ENCODE data around the gene CUTA. TPM values are rescaled to one million over a fixed set of nuclear protein-coding genes. Genes with fewer than 3 reads are reported as not detected.

CUTA gene
- total RNA-seq, 3 donors from 2014 or later (not counting 1 experiment from before 2014, with no cell fraction given), result 166 to 186 (median 184) TPM

DNA sequence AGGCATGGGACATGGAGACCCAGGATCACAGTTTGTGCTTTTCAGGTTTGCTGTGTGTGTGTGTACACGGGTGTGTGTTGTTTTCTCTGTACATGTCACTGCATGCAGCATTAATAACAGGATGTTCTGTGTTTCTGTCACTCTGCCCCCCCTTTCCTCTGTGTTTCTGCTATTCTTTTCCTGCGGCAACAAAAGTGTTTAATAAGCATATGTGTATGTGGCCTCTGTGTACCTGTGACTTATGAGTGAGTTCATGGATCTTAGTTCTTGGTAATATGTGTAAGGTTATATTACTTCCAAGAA, 11.8 kb upstream of the CUTA start:
- Mint-ChIP-seq H3K4me3 (peak overlapping the region; percentile 91), H3K36me3 (no peaks in the 10 kb centered on the region), H3K27ac (peak overlapping the region; percentile 88 to 92), H3K4me1 (peaks cover 68 to 87% of the 10 kb centered on the region in 2 donors), H3K9me3 (no peaks in the 10 kb centered on the region), H3K27me3 (ENCODE audit: low read depth in 2 of 2) (no peaks in the 10 kb centered on the region)
- H3K27me3 ChIP-seq (ENCODE audit: control insufficient read depth, insufficient read depth, low read length), result no peaks in the 10 kb centered on the region
- peaks cover 78% of the 10 kb centered on the region for H3K4me1 ChIP-seq (ENCODE audit: control insufficient read depth, insufficient read depth, low read length)
- TF ChIP-seq, protein P1, sequence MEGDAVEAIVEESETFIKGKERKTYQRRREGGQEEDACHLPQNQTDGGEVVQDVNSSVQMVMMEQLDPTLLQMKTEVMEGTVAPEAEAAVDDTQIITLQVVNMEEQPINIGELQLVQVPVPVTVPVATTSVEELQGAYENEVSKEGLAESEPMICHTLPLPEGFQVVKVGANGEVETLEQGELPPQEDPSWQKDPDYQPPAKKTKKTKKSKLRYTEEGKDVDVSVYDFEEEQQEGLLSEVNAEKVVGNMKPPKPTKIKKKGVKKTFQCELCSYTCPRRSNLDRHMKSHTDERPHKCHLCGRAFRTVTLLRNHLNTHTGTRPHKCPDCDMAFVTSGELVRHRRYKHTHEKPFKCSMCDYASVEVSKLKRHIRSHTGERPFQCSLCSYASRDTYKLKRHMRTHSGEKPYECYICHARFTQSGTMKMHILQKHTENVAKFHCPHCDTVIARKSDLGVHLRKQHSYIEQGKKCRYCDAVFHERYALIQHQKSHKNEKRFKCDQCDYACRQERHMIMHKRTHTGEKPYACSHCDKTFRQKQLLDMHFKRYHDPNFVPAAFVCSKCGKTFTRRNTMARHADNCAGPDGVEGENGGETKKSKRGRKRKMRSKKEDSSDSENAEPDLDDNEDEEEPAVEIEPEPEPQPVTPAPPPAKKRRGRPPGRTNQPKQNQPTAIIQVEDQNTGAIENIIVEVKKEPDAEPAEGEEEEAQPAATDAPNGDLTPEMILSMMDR (IDR thresholded peaks at IDR 0.05), result no peak
- intact Hi-C loops (cut with micrococcal nuclease), result loop anchor here (2.0 kb wide), 1 partner anchor 25 kb away; the partner anchor contains the start of gene ZBTB9
- no peaks in the 10 kb centered on the region for H3K36me3 ChIP-seq (ENCODE audit: control insufficient read depth, insufficient read depth, low read length)
- H3K4me3 ChIP-seq (ENCODE audit: low read length), result no peak overlapping the region
- 15% methylated on average over 1 of the region's 2 CpGs for WGBS (ENCODE audit: insufficient coverage)
- no peak for ATAC-seq
- DNase-seq, result peak in 1 of 2 donors; percentile 65
- peak overlapping the region; percentile 73 for H3K27ac ChIP-seq (ENCODE audit: low read length)
- no peaks in the 10 kb centered on the region for H3K9me3 ChIP-seq (ENCODE audit: control insufficient read depth, insufficient read depth, low read length)

DNA sequence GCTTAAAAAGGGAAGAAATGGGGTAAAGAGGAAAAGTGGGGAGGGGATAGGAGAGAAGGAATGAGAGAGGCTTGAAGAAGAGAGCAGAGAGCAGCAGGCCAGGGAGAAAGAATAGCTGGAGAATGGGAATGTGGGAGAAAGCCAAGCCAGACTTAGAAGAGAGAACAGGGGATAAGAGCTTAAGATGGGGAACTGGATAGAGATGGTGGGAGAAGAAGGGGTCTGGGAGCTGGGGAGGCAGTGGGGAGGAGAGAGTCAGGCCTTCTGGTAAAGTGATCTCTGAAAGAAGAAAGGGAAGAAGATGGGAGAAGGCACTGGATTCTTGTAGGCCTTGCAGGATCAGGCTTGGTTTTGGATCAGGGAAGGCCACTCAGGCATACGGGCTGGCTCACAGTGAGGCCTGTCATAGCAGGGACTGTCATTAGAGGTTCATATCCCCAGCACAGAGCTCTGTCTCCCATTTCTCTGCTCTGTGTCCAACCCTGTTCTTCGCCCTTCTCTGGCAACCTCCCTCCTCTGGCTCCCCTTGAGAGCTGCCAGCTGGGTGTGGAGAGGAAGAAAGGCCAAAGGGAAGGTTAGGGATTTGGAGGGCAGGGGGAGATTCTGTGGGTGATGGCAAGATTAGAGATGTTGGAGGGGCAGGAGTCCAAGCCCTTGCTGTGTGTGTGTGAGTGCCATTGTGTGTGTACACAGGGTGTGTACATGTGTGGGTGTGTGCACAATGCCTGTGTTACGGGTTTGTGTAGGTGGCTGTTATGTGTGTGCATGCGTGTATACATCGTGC, 11.3 kb upstream of the CUTA start:
- ATAC-seq, result no peak

DNA sequence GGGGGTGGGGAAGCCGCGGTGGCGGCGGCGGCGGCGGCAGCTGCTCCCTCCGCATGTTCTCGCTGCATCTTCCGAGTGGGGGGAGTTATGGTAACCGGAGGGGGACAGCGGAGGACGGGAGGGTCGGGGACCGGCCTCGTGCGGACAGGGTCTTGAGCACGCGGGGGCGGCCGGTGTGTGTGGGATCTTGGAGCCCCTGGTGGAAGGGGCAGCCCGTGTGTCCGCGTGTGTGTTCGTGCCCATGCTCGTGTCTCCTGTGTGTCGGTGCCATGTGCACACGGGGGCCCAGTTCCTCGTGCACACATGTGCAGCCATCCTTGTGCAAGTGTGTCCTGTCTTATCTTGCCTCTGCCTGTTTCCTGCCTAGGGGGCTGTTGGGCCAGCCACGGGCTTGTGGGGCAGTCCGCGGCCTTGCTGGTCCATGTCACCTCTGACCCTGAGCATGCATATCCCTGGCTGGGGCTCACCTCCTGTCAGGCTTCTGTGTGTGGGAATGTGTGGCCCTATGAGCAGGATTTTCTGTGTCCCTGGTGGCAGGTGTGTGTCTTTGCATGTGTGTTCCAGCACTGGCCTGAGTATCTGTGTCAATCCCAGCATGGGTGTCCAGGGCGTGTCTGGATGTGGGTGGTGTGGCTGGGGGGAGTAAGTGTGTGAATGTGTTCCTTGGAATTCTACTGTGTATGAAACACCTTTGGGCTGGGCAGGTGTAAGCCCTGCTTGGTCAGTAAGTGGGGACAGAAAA, 10.5 kb upstream of the CUTA start:
- peak overlapping the region; percentile 41 for H3K4me3 ChIP-seq (ENCODE audit: low read length)
- Mint-ChIP-seq H3K4me1 (peaks cover 77 to 93% of the 10 kb centered on the region in 2 donors), H3K27me3 (ENCODE audit: low read depth in 2 of 2) (no peaks in the 10 kb centered on the region), H3K4me3 (peak overlapping the region; percentile 91), H3K36me3 (no peaks in the 10 kb centered on the region), H3K27ac (peak overlapping the region; percentile 88 to 92), H3K9me3 (no peaks in the 10 kb centered on the region)
- peak; percentile 31 to 65 for DNase-seq
- H3K36me3 ChIP-seq (ENCODE audit: control insufficient read depth, insufficient read depth, low read length), result no peaks in the 10 kb centered on the region
- TF ChIP-seq, protein P1 (IDR thresholded peaks at IDR 0.05), result peak; percentile 33
- H3K4me1 ChIP-seq (ENCODE audit: control insufficient read depth, insufficient read depth, low read length), result peaks cover 82% of the 10 kb centered on the region
- no peak for ATAC-seq
- no peaks in the 10 kb centered on the region for H3K27me3 ChIP-seq (ENCODE audit: control insufficient read depth, insufficient read depth, low read length)
- peak overlapping the region; percentile 73 for H3K27ac ChIP-seq (ENCODE audit: low read length)
- 6% methylated on average over 32 of the region's 33 CpGs for WGBS (ENCODE audit: insufficient coverage)
- no peaks in the 10 kb centered on the region for H3K9me3 ChIP-seq (ENCODE audit: control insufficient read depth, insufficient read depth, low read length)
- intact Hi-C loops (cut with micrococcal nuclease), result loop anchor here (2.0 kb wide), 1 partner anchor 26 kb away; the partner anchor contains the start of gene ZBTB9

More for the DNA sequence above, 11.3 kb upstream of the CUTA start:
- Histone ChIP-seq H3K27ac (ENCODE audit: low read length) (peak overlapping the region; percentile 73), H3K4me1 (ENCODE audit: control insufficient read depth, insufficient read depth, low read length) (peaks cover 82% of the 10 kb centered on the region), H3K4me3 (ENCODE audit: low read length) (no peak overlapping the region), H3K27me3 (ENCODE audit: control insufficient read depth, insufficient read depth, low read length) (no peaks in the 10 kb centered on the region), H3K9me3 (ENCODE audit: control insufficient read depth, insufficient read depth, low read length) (no peaks in the 10 kb centered on the region), H3K36me3 (ENCODE audit: control insufficient read depth, insufficient read depth, low read length) (no peaks in the 10 kb centered on the region)
- Mint-ChIP-seq H3K27me3 (ENCODE audit: low read depth in 2 of 2) (no peaks in the 10 kb centered on the region), H3K4me3 (peak overlapping the region; percentile 91), H3K4me1 (peaks cover 74 to 92% of the 10 kb centered on the region in 2 donors), H3K36me3 (no peaks in the 10 kb centered on the region), H3K27ac (peak overlapping the region; percentile 88 to 92), H3K9me3 (no peaks in the 10 kb centered on the region)
- DNase-seq, result peak in 1 of 2 donors; percentile 33
- intact Hi-C loops (cut with micrococcal nuclease), result loop anchor here (2.0 kb wide), 1 partner anchor 26 kb away; the partner anchor contains the start of gene ZBTB9
- TF ChIP-seq, protein P1 (IDR thresholded peaks at IDR 0.05), result no peak
- WGBS (ENCODE audit: insufficient coverage), result 75% methylated on average over 5 of the region's 5 CpGs

All from natural killer cell (primary cell).